Stimulated activated CD4-positive, alpha-beta T cell treated with anti-CD3 and anti-CD28 coated beads, TNF-alpha, amount 100 ng/mL, for 24 hours (primary cell): ENCODE results near the gene RRAGC.
"Not testable (repeated sequence)": the region's sequence is repeated elsewhere in the genome, so short reads cannot be mapped to it uniquely, and the experiment has no call there.

ENCODE experiments used
- DNase-seq, 3 experiments: peaks; one replicate each; pipeline ENCODE4 v3.0.0-alpha.2; 2020; ENCODE audit warnings: low read depth in 3 of 3

Gene RRAGC

DNA sequence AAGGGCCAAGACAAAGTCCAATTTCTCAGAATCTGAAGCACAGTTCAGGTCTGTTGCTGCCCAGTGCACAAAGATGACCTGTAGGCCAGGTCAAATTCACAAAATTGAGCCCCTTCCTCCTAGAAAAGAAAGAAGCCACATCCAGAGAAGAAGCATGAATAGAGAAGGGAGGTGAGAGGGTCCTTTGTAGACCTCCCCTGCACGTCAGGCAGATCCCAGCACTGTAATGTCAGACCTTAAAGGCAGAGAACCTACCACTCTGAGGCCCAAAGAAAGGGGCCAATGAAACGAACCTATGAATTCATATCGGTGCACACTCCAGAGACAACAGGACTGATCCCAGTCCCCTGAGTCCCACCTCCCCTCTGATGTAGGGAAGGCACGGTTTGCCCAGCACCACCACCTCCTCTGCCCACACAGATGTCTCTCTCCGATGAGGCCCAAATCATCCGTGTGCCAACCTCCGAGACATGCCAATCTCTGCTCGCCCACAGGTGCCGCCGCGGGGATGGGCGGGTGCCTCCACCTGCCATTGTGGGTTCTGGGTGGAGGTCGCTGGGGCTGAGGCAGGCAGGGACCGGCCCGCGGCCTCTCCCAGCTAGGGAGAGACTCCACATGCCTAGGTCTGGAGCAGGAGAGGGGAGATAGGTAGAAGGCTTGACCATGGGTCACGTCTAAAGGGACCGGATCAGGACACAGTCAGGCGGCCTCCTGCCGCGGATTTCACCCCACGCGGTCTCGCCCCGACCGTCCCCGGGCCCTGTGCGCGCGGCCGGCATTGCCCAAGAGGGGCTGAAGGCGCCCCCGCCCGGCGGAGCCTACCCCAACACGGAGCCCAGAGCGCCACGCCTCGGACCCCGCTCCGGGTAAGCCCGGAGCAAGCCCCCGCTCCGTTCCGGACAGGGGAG, 42.1 kb downstream of the RRAGC start:
- no peak for DNase-seq

DNA sequence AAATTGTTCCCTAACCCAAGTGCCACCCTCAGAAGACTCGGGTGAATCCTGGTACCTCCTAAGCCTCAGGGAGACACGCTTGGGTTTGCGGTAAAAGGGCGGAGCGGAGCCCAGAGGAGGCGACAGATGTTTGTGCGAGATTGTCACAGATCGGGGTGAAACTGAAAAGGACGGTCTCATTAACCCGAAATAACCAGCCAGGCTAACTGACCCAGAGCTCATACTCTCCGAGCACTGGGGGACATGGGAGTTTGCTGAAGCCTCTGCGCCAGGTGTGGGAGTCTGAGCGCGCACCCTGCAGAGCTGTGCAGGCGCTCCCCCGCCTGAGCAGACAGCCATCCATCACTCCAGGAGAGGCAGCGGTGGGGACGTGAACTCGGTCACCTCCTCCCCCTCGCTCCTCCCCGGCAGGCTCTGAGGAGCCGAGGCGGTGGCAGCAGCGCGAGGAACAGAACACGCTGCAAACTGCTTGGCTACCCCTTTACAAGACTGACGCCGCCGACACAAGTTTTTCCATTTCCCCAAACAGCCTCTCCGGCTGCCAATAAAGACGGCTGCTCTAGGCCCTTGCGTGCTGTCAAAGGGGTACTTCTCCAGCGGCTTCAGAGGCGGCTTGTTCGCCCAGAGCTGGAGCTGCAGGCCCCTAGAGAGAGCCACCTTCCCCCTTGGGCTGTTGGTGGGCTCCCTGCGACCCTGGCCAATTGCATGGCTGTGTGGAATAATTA, 43.5 kb downstream of the RRAGC start:
- DNase-seq = no peak

DNA sequence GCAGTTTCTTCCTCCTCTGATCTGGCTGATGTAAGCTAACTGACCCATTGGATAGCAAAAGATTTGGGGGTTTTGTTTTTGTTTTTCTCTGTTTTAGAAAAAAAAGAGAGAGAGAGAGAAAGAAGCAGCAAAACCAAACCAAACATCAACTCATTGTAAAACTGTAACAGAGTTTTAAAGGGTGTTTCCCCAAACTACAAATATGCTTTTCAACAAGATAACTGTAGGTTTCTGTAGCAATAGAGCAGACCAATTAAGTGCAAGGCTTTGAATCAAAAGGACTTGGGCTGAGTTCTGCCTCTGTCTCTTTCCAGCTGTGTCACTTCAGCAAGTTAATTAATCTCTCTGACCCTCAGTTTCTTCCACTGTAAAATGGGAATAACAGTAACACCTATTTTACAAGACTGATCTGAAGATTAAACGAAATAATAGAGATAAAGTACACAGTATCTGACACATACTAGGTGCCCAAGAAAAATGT, 44.5 kb downstream of the RRAGC start:
- DNase-seq = no peak

DNA sequence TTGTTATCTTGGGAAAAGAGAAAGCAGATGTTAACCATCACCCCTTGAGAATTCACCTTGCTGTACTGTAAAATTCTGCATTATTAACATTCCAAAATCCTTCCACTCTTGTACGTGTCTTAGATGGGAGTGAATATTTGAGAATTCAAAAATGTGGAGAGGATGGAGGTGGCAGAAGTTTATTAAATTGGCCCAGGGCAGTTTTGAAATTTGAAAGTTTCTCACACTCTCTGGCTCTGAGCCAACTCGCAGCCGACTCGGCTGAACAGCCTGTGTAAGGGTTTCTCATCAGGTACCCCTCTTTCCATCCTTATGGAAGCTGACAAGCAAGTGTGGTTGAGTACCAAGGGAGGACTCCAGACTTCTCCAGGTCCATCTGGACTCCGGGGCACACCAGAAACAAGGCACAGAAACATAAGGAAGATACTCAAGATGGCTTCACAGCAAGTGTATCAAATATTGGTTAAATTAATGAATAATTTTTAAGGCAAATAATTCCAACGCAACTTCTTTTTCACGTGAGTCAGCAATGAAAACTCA, 45.1 kb downstream of the RRAGC start:
- DNase-seq = no peak

DNA sequence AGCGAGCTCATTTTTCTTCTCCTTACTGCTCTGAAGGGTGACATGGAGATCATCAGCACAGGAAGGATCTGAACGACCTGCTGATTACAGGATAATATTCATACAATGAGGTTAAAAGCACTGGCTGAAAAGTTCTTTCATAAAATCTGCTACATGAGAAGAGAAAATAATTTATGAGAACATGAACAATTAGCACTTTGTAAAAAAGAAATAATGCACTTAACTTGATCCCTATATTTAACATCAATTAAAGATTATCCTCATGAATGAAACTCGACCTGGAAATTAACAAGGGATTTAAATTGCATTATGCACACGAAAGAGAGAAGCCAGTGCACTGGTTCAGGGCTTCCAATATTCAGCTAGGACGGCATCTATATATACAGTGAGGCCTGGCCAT, 46.6 kb downstream of the RRAGC start:
- DNase-seq = no peak

DNA sequence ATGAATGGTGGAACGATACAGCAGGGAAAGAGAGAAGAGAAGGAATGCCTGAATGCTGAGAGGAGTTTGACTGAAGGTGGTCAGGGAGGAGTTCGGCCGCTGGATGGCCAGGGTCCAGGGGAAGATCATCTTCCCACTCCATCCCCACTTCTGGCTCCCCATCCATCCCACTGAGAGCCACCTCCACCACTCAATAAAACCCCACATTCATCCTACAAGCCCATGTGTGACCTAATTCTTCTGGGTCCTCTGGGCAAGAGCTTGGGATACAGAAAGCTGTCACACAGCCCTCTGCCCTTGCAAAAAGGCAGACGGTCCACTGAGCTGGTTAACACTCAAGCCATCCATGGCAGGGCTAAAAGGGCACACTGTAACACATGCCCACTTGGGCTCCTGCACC, 48.1 kb downstream of the RRAGC start:
- DNase-seq = not testable (repeated sequence)

DNA sequence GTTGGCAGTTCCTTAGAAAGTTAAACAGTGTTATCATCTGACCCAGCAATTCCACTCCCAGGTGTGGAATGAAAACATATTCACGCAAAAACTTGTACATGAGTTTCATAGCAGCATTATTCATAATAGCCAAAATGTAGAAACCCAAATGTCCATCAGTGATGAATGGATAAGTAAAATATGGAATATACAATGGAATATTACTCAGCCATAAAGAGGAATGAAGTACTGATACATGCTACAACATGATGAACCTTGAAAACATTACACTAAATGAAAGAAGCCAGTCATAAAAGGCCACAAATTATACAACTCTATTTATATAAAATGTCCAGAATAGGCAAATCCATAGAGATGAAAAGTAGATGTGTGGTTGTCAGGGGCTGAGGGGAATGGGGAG, 53.5 kb downstream of the RRAGC start:
- no peak for DNase-seq

DNA sequence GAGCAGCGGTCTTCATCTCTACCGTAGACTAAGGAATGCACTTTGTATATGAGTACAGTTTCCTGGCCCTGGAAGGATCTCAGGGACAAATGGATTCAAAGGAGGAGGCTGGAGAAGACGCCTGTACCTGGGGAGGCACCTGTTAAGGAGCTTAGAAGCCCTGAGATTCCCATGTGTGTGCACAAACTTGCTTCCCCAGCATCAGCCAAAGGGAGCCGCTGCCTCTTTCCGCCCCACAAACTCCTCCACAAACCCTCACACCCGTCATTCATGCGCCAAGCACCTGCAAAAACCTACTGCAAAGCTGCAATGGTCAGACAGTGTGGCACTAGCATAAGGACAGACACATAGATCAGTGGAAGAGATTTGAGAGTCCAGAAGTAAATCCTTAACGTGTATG, 54.5 kb downstream of the RRAGC start:
- DNase-seq = no peak

DNA sequence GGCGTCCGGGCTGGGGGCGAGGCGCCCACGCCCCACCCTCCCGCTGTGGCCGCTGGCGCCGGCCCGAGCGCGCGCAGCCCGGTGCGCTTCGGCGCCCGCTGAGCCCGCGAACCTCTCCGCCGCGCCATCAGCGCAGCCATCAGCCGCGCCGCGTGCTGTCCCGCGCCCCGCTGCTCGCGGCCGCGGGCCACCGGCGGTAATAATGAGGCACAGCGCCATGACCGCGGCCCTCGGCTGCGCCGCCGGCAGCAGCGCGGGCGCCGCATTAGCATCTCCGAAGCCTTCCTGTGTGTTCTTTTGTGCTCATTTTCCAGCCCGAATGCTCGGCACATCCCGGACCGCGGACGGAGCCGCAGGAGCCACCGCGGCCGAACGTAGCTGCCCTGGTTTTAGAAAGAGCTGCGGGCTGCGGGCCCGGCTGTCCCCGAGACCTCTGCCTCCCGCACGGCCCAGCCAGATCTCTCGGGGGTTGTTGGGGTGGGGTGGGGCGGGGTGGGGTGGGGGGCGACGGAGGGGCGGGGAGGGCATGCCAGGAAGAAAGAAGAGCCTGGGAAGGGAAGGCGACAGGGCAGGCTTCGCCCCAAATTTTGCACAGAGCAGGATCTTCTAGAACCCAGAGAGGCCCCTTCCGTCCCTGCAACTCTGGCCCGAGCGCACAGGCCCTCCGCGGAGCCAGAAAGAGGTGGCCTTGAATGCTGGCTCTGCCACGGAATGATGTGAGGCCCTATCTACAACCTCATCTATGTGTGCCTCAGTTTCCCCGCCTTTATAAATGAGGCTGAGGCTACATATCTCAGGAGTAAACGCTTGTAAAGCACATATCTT, 55.3 kb downstream of the RRAGC start:
- DNase-seq = no peak

DNA sequence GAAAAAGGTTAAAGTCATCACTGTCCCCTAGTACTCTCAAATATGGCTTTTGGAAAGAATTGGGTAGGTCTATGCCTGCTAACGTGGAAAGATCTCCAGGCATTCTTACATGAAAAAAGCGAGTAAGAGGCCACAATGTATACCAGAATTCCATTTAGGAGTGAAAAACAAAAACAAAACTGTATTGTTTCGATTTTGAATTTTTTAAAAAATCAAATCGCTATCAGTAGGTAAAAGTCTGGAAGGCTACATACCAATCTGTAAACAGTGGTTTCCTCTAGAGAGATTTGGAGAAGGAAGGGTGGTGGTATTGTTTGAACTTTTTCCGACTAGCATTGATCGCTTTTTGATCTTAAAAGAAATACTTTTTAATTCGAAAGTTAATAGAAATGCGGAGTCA, 55.9 kb downstream of the RRAGC start:
- DNase-seq = no peak

DNA sequence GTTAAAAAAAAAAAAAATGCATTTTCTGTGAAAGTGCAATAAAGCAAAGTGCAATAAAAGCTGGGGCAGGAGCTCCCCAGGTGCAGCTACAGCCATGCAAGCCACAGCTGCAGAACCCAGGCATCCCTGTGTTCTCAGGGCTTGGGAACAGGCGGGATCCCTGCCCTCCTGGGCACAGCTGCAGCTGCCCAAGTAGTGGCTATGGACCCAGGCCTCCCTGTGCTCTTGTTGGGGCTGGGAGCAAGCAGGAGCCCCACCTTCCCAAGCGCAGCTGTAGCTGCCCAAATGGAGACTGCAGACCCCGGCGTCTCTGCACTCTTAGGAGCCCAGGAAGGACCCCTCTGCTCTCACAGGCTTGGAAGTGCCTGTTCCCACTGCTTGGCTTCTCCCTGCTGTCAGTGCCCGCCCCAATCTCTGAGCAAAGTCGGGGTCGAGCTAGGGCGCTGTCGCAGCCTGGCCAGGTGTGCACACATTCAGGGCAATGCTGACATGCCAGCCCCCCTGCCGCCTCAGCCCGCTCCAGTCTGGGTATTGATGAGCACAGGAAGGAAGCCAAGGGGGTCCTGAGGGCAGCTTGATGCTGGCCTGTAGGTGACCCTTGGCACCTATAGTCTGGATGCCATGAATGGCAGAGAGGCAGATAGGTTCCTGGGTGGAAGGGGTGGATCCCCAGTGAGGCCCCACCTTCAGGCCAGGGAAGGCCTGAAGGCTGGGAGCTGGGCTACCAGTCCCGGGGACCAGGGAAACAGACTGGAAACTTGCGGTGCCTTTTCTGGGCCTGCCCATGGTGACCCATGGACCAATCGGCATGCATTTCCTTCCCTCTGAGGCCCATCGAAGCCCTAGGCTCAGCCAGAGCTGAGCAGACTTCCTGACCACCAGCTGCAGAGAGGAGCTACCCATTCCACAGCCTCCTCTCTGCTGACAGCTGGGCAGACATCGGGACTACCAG, 58.6 kb downstream of the RRAGC start:
- no peak for DNase-seq

DNA sequence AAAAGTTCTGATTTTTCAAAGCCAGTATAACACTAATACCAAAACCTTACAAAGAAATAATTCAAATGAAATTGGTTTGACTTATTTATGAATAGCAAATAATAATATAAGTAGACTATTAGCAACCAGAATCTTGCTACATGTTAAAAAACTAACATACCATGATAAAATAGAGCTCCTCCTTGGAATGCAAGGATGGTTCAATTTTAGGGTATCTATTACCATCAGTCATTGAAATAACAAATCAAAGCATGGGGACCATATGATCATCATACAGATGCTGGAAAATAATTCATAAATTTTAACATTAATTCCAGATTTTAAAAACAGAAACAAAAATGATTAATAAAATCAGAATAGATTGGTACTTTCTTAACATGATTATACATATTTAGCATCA, 66.3 kb downstream of the RRAGC start:
- DNase-seq = no peak

DNA sequence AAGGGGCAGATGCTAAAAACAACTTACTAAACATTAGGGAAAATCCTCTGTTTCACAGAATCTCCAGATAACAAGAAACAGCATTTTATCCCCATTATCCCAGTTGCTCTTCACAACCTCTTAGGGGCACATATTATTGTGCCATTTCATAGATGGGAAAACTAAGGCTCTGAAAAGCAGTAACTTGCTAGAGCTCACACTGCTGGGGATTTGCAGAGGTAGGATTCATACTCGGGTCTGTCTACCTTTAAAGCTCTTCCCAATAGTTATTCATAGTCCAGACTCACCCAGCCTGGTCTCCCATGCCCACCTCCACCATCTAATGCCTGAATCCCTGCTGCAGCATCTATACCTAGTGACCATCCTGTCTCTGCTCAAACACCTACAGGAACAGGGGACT, 67.7 kb downstream of the RRAGC start:
- no peak for DNase-seq

DNA sequence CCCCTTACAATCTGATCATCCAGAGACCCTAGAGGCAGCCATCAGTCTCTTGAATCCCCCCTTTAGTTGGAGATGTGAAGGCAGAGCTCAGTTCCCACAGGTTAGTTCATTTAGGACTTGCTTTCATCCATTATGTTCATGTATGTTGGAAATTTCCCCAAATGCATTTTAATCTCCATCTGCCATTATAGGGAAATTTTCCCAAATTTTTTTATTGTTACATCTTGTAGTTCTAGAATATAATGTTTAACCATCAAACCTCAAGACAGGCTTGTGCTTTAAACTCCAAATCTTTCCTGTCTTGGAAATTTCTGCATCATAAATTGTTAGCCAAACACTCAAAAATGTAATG, 68.4 kb downstream of the RRAGC start:
- DNase-seq = no peak

DNA sequence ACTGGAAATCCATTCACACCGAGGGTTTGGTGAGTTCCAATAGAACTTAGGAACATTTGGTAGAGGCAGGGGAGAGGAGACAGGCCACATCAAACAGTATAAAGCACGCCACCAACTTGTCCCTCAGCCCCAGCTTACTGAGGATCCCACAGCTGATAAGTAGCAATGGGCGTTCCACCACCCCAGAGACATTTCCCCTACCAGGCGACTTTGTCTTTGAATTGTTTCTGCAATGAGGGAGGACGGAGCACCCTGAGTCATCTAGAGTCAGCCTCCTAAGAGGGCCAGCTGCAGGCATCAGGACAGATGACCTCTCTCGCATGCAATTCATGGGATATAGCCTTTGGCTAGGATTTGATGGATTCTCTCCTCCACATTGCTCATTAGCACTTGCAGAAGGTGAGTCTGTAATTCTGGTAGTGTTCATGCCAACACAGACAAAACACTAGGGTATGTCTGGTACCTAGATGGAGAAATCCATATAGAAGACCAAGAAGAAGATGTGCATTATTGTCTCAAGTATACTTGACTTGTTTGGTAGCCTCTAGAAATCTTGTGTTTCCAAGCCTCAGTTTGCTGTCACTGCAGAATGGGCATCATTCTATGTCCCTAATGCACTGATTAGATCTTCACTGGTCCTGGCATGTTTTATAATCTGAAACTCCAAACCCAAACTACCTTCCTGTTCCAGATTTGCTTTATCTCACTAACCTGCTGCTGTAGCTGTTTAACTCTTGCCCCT, 69.0 kb downstream of the RRAGC start:
- no peak for DNase-seq

DNA sequence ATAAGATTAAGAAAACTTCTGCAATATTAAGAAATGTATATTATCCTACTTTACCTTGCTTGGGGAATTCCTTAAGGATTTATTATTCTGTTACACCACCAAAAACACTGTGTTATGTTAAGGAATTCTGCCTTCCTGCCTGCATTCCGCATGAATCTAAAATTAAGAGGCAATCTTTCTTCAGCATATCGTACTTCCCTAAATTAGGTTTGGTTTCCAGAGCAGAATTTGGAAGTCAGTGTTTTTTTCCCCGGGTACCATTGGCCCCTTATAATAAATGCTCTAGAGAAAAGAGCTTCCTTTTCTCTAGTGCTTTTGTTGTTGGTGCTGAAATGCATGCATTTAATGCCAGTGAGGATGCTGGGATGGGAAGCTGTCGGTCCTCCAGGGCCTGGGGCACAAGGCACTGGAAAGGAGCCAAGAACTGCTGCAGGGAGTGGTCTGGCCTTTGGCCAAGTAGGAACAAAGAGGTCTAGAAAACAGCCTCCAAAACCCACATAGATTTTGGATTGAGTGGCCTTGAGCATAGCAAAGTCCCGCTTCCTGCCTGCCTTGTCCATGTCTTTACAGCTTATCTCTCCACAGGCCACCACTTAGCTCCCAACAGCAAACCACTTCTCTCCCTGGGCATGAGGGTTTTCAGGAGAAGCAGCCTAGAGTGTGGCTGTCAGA, 69.9 kb downstream of the RRAGC start:
- no peak for DNase-seq

DNA sequence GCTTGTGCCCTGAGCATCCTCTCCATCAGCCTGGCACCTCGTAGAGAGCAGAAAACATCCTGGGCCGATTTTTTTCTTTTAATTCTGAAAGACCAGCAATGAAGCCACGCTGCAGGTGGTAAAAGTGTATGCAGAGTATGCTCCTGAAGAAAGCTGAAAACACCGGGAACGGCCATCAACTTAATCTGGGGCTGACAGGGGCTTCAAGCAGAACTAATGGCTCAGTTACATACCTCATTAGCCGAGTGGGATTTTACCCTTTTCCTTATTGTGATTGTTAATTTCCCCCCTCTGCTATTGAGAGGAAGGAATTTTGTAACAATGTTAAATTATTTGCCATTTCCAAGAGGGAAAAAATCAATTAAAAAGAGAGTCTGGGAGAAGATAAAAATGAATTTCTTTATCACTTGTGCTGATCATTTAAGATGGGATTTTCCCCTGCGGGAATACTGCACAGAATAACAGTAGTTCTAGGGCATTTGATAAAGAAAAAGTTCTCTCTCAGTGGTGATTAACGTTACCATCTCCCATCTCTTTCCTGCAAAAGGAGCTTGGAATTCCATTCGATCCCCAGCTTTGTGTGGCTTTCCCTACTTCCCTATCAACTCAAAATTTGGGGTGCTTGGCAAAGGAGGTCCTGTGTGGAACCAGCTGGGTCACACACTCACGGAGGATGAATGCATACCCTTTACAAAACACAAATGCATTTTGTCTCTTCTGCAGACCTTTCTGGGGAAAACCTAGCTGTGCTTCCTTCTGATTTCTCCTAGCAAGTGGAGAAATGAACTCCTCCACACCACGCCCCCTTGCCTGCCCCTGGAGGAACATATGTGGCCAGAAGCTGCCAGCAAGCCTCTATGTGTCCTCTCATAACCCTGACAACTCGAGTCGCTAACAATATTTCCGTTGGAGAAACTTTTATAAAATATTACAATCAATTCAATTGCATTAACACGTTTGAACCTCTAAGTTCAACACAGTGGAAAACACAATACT, 70.9 kb downstream of the RRAGC start:
- no peak for DNase-seq
